Measurements from ENCODE around the gene VAT1L.
"Not testable (repeated sequence)": the region's sequence is repeated elsewhere in the genome, so short reads cannot be mapped to it uniquely, and the experiment has no call there.

The VAT1L gene

GRCh38 chr16:77939968-77940367 lies 151.6 kb downstream of the VAT1L start:
- no peak for DNase-seq (ENCODE audit: low read depth)

GRCh38 chr16:77943801-77944200 lies 155.4 kb downstream of the VAT1L start:
- no peak for DNase-seq (ENCODE audit: low read depth)
- H3K4me3 ChIP-seq (ENCODE audit: low read depth, low read length): no peak overlapping the region

More at GRCh38 chr16:77939968-77940367, 151.6 kb downstream of the VAT1L start:
- H3K4me3 ChIP-seq (ENCODE audit: low read depth, low read length): no peak overlapping the region
- TF ChIP-seq CTCF (IDR thresholded peaks at IDR 0.05; ENCODE audit: insufficient read depth, low read depth, low read length, missing control alignments): no peak

GRCh38 chr16:77944631-77945030 lies 156.3 kb downstream of the VAT1L start:
- TF ChIP-seq CTCF (IDR thresholded peaks at IDR 0.05; ENCODE audit: insufficient read depth, low read depth, low read length, missing control alignments): no peak

More at GRCh38 chr16:77943801-77944200, 155.4 kb downstream of the VAT1L start:
- no peak for TF ChIP-seq CTCF (IDR thresholded peaks at IDR 0.05; ENCODE audit: insufficient read depth, low read depth, low read length, missing control alignments)

GRCh38 chr16:77945126-77945525 lies 156.8 kb downstream of the VAT1L start:
- no peak for TF ChIP-seq CTCF (IDR thresholded peaks at IDR 0.05; ENCODE audit: insufficient read depth, low read depth, low read length, missing control alignments)
- no peak overlapping the region for H3K4me3 ChIP-seq (ENCODE audit: low read depth, low read length)
- DNase-seq (ENCODE audit: low read depth): no peak

More at GRCh38 chr16:77944631-77945030, 156.3 kb downstream of the VAT1L start:
- DNase-seq (ENCODE audit: low read depth): no peak
- no peak overlapping the region for H3K4me3 ChIP-seq (ENCODE audit: low read depth, low read length)

- H3K4me3 ChIP-seq (ENCODE audit: low read depth, low read length): no peak overlapping the region
- DNase-seq (ENCODE audit: low read depth): no peak
- TF ChIP-seq CTCF (IDR thresholded peaks at IDR 0.05; ENCODE audit: insufficient read depth, low read depth, low read length, missing control alignments): no peak
Observed at GRCh38 chr16:77946823-77947222, 158.5 kb downstream of the VAT1L start.

- H3K4me3 ChIP-seq (ENCODE audit: low read depth, low read length); DNase-seq (ENCODE audit: low read depth): not testable (repeated sequence)
Observed at GRCh38 chr16:77947590-77947989, 159.2 kb downstream of the VAT1L start.

- no peak for DNase-seq (ENCODE audit: low read depth)
- H3K4me3 ChIP-seq (ENCODE audit: low read depth, low read length): no peak overlapping the region
- no peak for TF ChIP-seq CTCF (IDR thresholded peaks at IDR 0.05; ENCODE audit: insufficient read depth, low read depth, low read length, missing control alignments)
Observed at GRCh38 chr16:77948835-77949234, 160.5 kb downstream of the VAT1L start.

All from GM12865 (cell line).